Testis (tissue), 2 donors: ENCODE measurements around the gene NOMO2.
"Not testable (repeated sequence)": the region's sequence is repeated elsewhere in the genome, so short reads cannot be mapped to it uniquely, and the experiment has no call there.

Source experiments
- POLR2A ChIP-seq: fragments of 450-650 bp; IDR thresholded peaks from one replicate; pipeline ENCODE4 v1.6.1; 2017; ENCODE audit warnings: antibody characterized with exemption, mild to moderate bottlenecking, moderate library complexity
- TF ChIP-seq, protein P1 (sequence below), 3 experiments: fragments of 450-650 bp in 2 of 3; fragments of 200-600 bp in 1 of 3; sonication (generic) in 1 of 3; IDR thresholded peaks; one replicate each; pipeline ENCODE4 v1.5.1; 2016 to 2019; ENCODE audit warnings: antibody characterized with exemption in 3 of 3, mild to moderate bottlenecking in 2 of 3, moderate library complexity in 1 of 3

DNA sequence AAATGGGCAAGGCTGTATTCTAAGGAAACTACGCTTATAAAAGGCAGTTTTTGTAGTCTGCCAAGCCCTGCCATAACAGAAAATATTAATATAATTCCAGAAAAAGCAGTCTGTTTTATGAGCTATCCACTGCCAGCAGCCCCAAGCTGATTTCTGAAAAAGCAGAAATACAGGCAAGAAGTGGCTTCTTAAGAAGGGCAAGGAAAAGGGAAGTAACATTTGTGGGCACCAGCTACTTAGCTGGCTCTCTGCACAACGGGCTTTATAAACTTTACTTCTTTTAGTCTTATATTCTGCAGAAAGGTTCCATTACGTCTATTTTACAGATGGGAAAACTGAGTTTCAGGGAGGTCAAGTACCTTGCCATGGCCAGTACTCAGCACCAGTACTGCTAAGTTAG, 31.6 kb downstream of the NOMO2 start:
- not testable (repeated sequence) for TF ChIP-seq POLR2A
- TF ChIP-seq, protein P1, sequence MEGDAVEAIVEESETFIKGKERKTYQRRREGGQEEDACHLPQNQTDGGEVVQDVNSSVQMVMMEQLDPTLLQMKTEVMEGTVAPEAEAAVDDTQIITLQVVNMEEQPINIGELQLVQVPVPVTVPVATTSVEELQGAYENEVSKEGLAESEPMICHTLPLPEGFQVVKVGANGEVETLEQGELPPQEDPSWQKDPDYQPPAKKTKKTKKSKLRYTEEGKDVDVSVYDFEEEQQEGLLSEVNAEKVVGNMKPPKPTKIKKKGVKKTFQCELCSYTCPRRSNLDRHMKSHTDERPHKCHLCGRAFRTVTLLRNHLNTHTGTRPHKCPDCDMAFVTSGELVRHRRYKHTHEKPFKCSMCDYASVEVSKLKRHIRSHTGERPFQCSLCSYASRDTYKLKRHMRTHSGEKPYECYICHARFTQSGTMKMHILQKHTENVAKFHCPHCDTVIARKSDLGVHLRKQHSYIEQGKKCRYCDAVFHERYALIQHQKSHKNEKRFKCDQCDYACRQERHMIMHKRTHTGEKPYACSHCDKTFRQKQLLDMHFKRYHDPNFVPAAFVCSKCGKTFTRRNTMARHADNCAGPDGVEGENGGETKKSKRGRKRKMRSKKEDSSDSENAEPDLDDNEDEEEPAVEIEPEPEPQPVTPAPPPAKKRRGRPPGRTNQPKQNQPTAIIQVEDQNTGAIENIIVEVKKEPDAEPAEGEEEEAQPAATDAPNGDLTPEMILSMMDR (IDR thresholded peaks at IDR 0.05): not testable (repeated sequence)
